NK-92 (cell line): Measurements from ENCODE around the gene STAT5A.
"Not testable (repeated sequence)": the region's sequence is repeated elsewhere in the genome, so short reads cannot be mapped to it uniquely, and the experiment has no call there.

Source experiments
- DNase-seq: peaks from one replicate; lab custom pipeline; 2025; ENCODE audit not compliant: unreplicated experiment; lab: John Stamatoyannopoulos, UW

Gene STAT5A

DNA sequence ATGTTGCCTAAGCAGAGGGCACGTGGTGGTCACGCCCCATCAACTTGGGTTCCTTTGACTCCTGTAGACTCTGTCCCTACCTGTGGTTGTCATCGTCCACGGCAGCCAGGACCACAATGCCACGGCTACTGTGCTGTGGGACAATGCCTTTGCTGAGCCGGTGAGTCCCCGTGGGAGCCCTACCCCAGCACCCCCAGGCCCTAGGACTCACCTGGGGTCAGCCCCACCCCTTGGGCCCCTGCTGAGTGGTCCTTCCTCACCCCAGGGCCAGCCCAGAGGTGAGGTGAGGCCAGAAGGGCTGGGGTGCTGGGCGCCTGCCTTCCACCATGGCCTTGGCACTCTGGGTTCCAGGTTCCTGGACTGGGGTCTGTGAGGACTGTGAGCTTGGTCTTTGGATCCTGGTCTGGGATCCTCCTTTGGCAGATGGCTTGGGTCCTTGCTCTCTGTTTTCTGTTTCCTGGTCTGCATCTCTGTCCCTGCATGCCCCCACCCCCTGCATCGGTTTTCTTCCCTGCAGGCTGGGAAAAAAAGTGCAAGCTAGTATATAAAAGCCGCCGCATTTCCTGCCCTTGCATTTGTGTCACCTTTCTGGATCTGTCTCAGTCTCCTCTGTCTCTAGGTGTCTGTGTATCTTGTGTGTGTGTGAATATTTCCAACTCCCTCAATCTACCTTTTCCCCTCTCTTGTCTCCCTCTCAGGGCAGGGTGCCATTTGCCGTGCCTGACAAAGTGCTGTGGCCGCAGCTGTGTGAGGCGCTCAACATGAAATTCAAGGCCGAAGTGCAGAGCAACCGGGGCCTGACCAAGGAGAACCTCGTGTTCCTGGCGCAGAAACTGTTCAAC is 17.5 kb downstream of the STAT5A start:
- DNase-seq, result no peak

- no peak for DNase-seq
Observed at GRCh38 chr17:42306385-42306667, 18.0 kb downstream of the STAT5A start.

GRCh38 chr17:42307362-42307927 is 19.1 kb downstream of the STAT5A start:
- no peak for DNase-seq

DNA sequence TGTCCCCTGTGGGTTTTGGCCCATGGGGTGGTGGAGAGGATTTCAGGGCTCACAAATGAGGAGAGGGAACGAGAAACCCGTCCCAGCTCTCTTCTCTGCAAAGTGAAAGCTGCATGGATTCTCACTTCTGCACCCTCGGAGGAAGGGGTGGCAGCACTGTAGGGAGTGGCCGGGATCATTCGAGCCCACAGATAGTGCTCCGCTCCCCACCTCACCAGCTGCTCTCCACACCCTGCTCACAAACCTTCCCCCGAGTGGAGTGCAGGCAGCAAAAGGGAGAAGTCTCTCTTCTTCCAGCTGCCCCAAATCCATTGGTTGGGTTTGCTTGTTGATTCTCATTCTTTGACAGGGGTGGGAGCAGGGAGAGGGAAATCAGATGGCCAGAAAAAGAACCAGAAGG is 20.1 kb downstream of the STAT5A start:
- no peak for DNase-seq

DNA sequence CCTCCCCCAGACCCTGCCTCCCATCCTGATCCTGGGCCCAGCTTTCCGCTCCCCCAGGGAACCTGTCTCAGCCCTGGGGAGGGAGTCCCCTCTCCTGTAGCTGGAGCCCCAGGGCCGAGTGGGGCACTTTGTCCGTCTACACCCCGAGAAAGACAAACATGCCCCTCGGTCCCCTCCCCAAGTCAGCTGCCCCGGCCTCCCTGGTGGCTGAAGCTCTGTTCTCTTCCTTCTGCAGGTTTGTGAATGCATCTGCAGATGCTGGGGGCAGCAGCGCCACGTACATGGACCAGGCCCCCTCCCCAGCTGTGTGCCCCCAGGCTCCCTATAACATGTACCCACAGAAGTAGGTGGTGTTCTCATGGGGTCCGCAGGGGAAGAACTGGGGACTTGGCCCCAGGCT is 20.8 kb downstream of the STAT5A start:
- DNase-seq, result no peak

GRCh38 chr17:42309986-42310786 is 21.9 kb downstream of the STAT5A start:
- DNase-seq, result no peak

DNA sequence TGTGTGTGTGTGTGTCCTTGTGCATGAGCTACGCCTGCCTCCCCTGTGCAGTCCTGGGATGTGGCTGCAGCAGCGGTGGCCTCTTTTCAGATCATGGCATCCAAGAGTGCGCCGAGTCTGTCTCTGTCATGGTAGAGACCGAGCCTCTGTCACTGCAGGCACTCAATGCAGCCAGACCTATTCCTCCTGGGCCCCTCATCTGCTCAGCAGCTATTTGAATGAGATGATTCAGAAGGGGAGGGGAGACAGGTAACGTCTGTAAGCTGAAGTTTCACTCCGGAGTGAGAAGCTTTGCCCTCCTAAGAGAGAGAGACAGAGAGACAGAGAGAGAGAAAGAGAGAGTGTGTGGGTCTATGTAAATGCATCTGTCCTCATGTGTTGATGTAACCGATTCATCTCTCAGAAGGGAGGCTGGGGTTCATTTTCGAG is 22.5 kb downstream of the STAT5A start:
- DNase-seq, result no peak

GRCh38 chr17:42311240-42312034 is 23.1 kb downstream of the STAT5A start:
- DNase-seq, result no peak

DNA sequence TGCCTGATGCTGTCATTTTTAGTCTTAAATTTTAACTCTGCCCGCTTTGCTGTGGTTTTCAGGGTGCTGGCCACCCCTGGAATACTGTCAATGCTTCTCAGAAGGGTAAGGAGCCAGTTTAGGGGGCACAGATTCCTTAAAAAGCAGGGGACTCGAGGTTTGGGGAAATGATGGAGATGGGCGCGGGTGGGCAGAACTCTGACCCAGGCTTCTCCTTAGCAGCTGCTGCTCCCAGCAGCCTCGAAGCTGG is 23.7 kb downstream of the STAT5A start:
- DNase-seq, result no peak

GRCh38 chr17:42312285-42313130 is 24.2 kb downstream of the STAT5A start:
- DNase-seq, result no peak

- no peak for DNase-seq
Observed at GRCh38 chr17:42313389-42313772, 25.1 kb downstream of the STAT5A start.

GRCh38 chr17:42313773-42314566 is 25.7 kb downstream of the STAT5A start:
- no peak for DNase-seq

GRCh38 chr17:42315402-42316156 is 27.3 kb downstream of the STAT5A start:
- DNase-seq, result no peak

DNA sequence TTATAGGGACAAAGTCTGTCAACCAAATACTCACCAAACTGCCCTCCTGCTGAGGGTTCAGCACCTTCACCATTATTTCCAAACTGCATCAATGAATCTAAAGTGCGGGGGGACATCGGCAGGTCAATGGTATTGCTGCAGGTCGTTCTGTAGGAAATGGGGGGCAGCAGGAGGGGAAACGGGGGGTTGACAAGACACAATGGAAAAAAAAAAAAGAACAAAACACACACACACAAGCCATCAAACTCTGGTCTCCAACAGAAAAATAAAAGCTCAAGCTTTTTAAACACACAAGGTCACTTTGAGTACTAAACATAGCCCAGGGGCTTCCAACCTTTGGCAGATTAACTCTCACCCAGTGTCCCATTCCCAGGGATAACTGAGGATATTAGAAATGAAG is 28.5 kb downstream of the STAT5A start:
- no peak for DNase-seq

DNA sequence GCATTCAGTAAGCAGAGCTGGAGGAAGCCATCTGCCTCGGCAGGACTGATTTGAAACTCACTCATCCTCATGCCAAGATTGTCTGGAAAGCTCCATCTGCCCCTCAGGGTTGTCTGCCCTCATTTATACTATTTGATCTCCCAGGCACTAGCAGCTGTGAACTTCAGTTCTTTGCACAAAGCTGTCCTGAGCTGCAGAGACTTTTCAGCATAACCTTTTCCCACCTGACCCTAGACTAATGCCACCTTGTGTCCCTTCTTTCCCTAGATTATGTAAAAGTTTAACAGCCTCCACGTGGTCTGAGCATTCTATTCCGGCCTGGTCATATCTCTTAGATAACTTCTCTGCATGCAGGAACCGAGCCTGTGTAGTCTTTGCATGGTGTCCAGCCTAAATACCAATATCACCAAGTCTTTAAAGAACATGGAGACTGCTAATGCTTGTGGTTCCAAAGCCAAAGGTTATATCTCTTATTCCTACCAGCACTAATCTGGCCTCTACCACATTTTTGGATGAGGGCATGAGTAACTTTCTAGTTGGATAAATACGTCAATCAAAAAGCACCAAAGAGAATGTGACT is 29.1 kb downstream of the STAT5A start:
- DNase-seq, result no peak

DNA sequence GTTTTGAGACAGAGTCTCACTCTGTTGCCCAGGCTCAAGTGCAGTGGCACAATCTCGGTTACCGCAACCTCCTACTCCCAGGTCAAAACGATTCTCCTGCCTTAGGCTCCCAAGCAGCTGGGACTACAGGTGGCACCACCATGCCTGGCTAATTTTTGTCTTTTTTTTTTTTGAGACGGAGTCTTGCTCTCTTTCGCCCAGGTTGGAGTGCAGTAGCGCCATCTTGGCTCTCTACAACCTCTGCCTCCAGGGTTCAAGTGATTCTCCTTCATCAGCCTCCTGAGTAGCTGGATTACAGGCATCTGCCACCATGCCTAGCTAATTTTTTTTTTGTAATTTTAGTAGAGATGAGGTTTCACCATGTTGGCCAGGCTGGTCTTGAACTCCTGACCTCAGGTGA is 29.7 kb downstream of the STAT5A start:
- DNase-seq, result not testable (repeated sequence)

- no peak for DNase-seq
Observed at GRCh38 chr17:42321555-42321954, 33.3 kb downstream of the STAT5A start.

DNA sequence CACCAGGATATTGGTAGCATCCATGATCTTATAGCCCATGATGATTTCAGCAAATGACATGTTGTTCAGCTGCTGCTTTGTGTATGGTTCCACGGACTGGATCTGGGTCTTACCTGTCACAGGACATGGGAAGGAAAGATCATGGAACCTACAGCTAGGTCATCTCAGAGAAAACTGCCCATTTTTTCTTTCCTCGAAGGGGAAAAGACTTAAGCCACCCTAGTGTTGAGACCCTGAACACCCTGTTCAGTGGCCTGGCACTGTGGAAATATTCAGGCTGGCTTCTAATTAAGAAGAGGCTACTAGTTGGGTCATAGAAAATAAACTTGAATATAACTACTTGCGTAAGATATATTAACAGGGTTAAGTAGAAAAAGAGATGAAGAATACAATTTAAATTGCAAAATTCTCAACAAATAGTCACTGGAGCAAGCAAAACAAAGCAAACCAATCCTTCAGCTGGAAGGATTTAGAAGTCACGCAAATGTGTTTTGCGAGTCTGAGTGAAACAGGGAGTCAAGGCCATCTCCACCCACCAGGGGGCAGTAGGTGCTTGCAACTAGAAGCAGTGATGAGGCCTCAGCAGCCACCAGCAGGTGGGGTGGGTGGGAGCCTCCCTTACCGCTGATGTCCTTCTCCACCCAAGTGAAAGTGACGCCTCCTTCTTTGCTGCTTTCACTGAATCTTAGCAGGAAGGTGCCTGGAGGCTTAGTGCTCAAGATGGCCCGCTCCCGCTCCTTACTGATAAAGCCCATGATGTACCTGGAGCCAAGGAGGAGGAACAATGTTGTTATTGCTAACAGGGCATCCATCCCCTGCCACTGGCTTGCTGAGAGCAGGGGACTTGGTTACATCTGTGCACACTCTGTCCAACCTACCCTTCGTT is 34.3 kb downstream of the STAT5A start:
- DNase-seq, result peak; percentile 35
